SK-N-SH (cell line): ENCODE data around the gene SLC17A5. TPM values are rescaled to one million over a fixed set of nuclear protein-coding genes. Genes with fewer than 3 reads are reported as not detected.
A peak's percentile ranks its signal among the peaks of the same experiment; 100 is the strongest.

Experiments used
- CTCF ChIA-PET: fragments of 300-600, 350-600 bp; formaldehyde crosslinking; extraction: SDS; loops from one replicate; lab custom pipeline; 2021; lab: Yijun Ruan, JAX
- POLR2A ChIA-PET: fragments of 350-600 bp; sonication (Branson Sonifier 250); formaldehyde crosslinking; extraction: SDS; loops from one replicate; lab custom pipeline; 2020; ENCODE audit warnings: antibody characterized with exemption, inconsistent platforms; lab: Yijun Ruan, JAX
- DNase-seq: peaks from one replicate; pipeline ENCODE4 v3.0.0; 2012
- H2AFZ ChIP-seq: fragments of 200-600 bp; sonication (generic); 2 replicates; pipeline ENCODE4 v1.8.1; 2016; ENCODE audit warnings: antibody characterized with exemption, mild to moderate bottlenecking, low read depth
- H3F3A ChIP-seq: fragments of 200-600 bp; sonication (generic); replicated peaks from 2 replicates; pipeline ENCODE3; 2016; ENCODE audit warnings: antibody characterized with exemption, mild to moderate bottlenecking; ENCODE audit not compliant: insufficient read depth
- H3K27ac ChIP-seq, 2 experiments: fragments of 200-500 bp in 1 of 2; fragments of 200-600 bp in 1 of 2; sonication (Bioruptor generic) in 1 of 2; sonication (generic), shearing (Covaris generic) in 1 of 2; 2 replicates each; pipeline versions ENCODE4 v1.5.1 to v1.6.1; 2014 to 2016; ENCODE audit warnings: low read depth in 2 of 2, inconsistent platforms in 1 of 2, low read length in 1 of 2, mild to moderate bottlenecking in 1 of 2, mixed read lengths in 1 of 2
- H3K27me3 ChIP-seq: fragments of 200-600 bp; sonication (generic), shearing (Covaris generic); 2 replicates; pipeline ENCODE4 v1.6.1; 2016; ENCODE audit warnings: mixed run types; ENCODE audit not compliant: insufficient read depth
- H3K36me3 ChIP-seq, 2 experiments: fragments of 200-500 bp in 1 of 2; fragments of 200-600 bp in 1 of 2; sonication (Bioruptor generic) in 1 of 2; sonication (generic) in 1 of 2; replicated peaks in 1 of 2; 2 replicates each; pipeline versions ENCODE3 to v1.5.1; 2014 to 2016; ENCODE audit warnings: low read length in 1 of 2, mild to moderate bottlenecking in 1 of 2; ENCODE audit not compliant: insufficient read depth in 2 of 2, control insufficient read depth in 1 of 2
- H3K4me1 ChIP-seq, 2 experiments: fragments of 200-500 bp in 1 of 2; fragments of 200-600 bp in 1 of 2; sonication (Bioruptor generic) in 1 of 2; sonication (generic), shearing (Covaris generic) in 1 of 2; 2 replicates each; pipeline versions ENCODE4 v1.5.1 to v1.6.1; 2014 to 2016; ENCODE audit warnings: low read depth in 1 of 2, low read length in 1 of 2, mixed run types in 1 of 2; ENCODE audit not compliant: insufficient read depth in 2 of 2, control insufficient read depth in 1 of 2
- H3K4me2 ChIP-seq: fragments of 200-600 bp; sonication (generic), shearing (Covaris generic); 2 replicates; pipeline ENCODE4 v1.6.1; 2017; ENCODE audit warnings: mixed run types
- H3K4me3 ChIP-seq, 2 experiments: fragments of 200-500 bp in 1 of 2; fragments of 200-600 bp in 1 of 2; sonication (Bioruptor generic) in 1 of 2; sonication (generic), shearing (Covaris generic) in 1 of 2; 2 replicates each; pipeline versions ENCODE4 v1.5.1 to v1.8.1; 2014 to 2016; ENCODE audit warnings: low read depth in 2 of 2, inconsistent platforms in 1 of 2, low read length in 1 of 2, mild to moderate bottlenecking in 1 of 2, mixed read lengths in 1 of 2, moderate library complexity in 1 of 2
- H3K79me2 ChIP-seq: fragments of 200-600 bp; sonication (generic); 2 replicates; pipeline ENCODE4 v1.8.1; 2017; ENCODE audit warnings: mild to moderate bottlenecking; ENCODE audit not compliant: insufficient read depth
- H3K9ac ChIP-seq: fragments of 200-600 bp; sonication (generic); 2 replicates; pipeline ENCODE4 v1.6.1; 2017; ENCODE audit warnings: mixed run types
- H3K9me2 ChIP-seq: fragments of 200-600 bp; sonication (generic); 2 replicates; pipeline ENCODE4 v1.6.1; 2017; ENCODE audit warnings: mixed run types
- H3K9me3 ChIP-seq: fragments of 200-600 bp; sonication (generic); 2 replicates; pipeline ENCODE4 v1.6.1; 2017; ENCODE audit warnings: mixed run types, mild to moderate bottlenecking, moderate library complexity
- H4K20me1 ChIP-seq: fragments of 200-600 bp; sonication (generic); 2 replicates; pipeline ENCODE4 v1.6.1; 2017; ENCODE audit warnings: mild to moderate bottlenecking, mixed run types; ENCODE audit not compliant: insufficient read depth
- EP300 ChIP-seq, 2 experiments: IDR thresholded peaks; 2 replicates each; pipeline versions ENCODE4 v1.4.0 to v1.6.1; 2012; ENCODE audit warnings: borderline replicate concordance in 1 of 2, low read depth in 1 of 2, low read length in 1 of 2
- EZH2phosphoT487 ChIP-seq: fragments of 200-600 bp; sonication (generic); IDR thresholded peaks from 2 replicates; pipeline ENCODE4 v1.6.1; 2017; ENCODE audit warnings: low read depth, mixed run types, mild to moderate bottlenecking, antibody characterized with exemption, moderate library complexity, borderline replicate concordance
- FOSL2 ChIP-seq: IDR thresholded peaks from 2 replicates; pipeline ENCODE4 v1.4.0; 2012; ENCODE audit warnings: low read depth, mild to moderate bottlenecking, moderate library complexity, borderline replicate concordance
- GABPA ChIP-seq: IDR thresholded peaks from 2 replicates; pipeline ENCODE4 v1.4.0; 2012; ENCODE audit warnings: low read depth, mild to moderate bottlenecking
- GATA2 ChIP-seq: sonication (generic); formaldehyde crosslinking; IDR thresholded peaks from 2 replicates; pipeline ENCODE4 v1.5.0; 2020; ENCODE audit warnings: mild to moderate bottlenecking, missing genetic modification reagents
- JUND ChIP-seq: IDR thresholded peaks from 2 replicates; pipeline ENCODE4 v1.4.0; 2012
- MXI1 ChIP-seq: IDR thresholded peaks from 2 replicates; pipeline ENCODE4 v1.6.1; 2012; ENCODE audit warnings: mild to moderate bottlenecking, low read depth, low read length, improper control_type of control experiment
- PBX3 ChIP-seq: IDR thresholded peaks from 2 replicates; pipeline ENCODE4; 2012
- REST ChIP-seq: IDR thresholded peaks from 2 replicates; pipeline ENCODE4 v1.6.1; 2012; ENCODE audit warnings: mild to moderate bottlenecking, low read depth, low read length, moderate library complexity
- SIN3A ChIP-seq: IDR thresholded peaks from 2 replicates; pipeline ENCODE4 v1.6.1; 2012; ENCODE audit warnings: low read depth, mild to moderate bottlenecking, low read length, moderate library complexity, borderline replicate concordance
- SMC3 ChIP-seq: IDR thresholded peaks from 2 replicates; pipeline ENCODE4 v1.6.1; 2012; ENCODE audit warnings: low read depth, low read length, improper control_type of control experiment
- TAF1 ChIP-seq: IDR thresholded peaks from 2 replicates; pipeline ENCODE4 v1.6.1; 2012; ENCODE audit warnings: low read depth, mild to moderate bottlenecking, low read length, moderate library complexity, borderline replicate concordance
- TCF12 ChIP-seq: IDR thresholded peaks from 2 replicates; pipeline ENCODE4 v1.4.0; 2012
- TEAD4 ChIP-seq: IDR thresholded peaks from 2 replicates; pipeline ENCODE4 v1.4.0; 2012; ENCODE audit warnings: mild to moderate bottlenecking, borderline replicate concordance; ENCODE audit not compliant: insufficient read depth
- USF1 ChIP-seq: IDR thresholded peaks from 2 replicates; pipeline ENCODE4 v1.4.0; 2012; ENCODE audit warnings: low read depth, borderline replicate concordance
- YY1 ChIP-seq: IDR thresholded peaks from 2 replicates; pipeline ENCODE4 v1.4.0; 2012; ENCODE audit warnings: low read depth, mild to moderate bottlenecking
- WGBS: methylation state at CpG from one replicate; pipeline ENCODE4 v1.1.6; 2017; ENCODE audit warnings: low lambda C conversion rate; 5-methylcytosine and 5-hydroxymethylcytosine counted together
- polyA plus RNA-seq, 3 experiments: library from polyadenylated mRNA; depleted of rRNA; stranded (reverse); fragments of >200 nt; gene quantifications; 2 replicates each; pipeline ENCODE4 v1.2.3, GENCODE V29; 2012
- TF ChIP-seq, protein P1 (sequence below): fragments of 150-350 bp; IDR thresholded peaks from 2 replicates; pipeline ENCODE4 v1.6.1; 2016; ENCODE audit warnings: mild to moderate bottlenecking, low read depth, low read length

Gene SLC17A5
- polyA plus RNA-seq, 1 of the 3 experiments (the other 2 are of a cell fraction): 9.2 TPM

- 54% methylated on average over 10 of the region's 10 CpGs for WGBS
- no peak for DNase-seq
- Histone ChIP-seq H3K36me3 (peaks cover 0 to 7% of the 10 kb centered on the region in 2 experiments), H3K4me1 (peaks cover 0 to 15% of the 10 kb centered on the region in 2 experiments; a peak in 2 of 4 replicates), H3K4me2 (peak overlapping the region; percentile 88), H4K20me1 (no peaks in the 10 kb centered on the region), H3K4me3 (peak overlapping the region; percentile 56 to 73; a peak in 3 of 4 replicates), H3K9me2 (no peaks in the 10 kb centered on the region), H3K9me3 (no peaks in the 10 kb centered on the region), H3K27ac (peak overlapping the region; percentile 85 to 96; a peak in 3 of 4 replicates), H3K27me3 (no peaks in the 10 kb centered on the region), H3K79me2 (peaks cover 49% of the 10 kb centered on the region), H2AFZ (no peak overlapping the region; the same call in 1 of the 2 replicates), H3K9ac (peak overlapping the region; percentile 84), H3F3A (peaks cover 30% of the 10 kb centered on the region)
- ChIA-PET POLR2A (no interaction called here), CTCF (interaction anchor here (1.1 kb wide), 1 partner anchor 36 kb away, joined by 4 read pairs; no protein-coding TSS in a partner anchor)
- TF ChIP-seq SIN3A: no peak
- TF ChIP-seq GABPA: no peak
- TF ChIP-seq EZH2phosphoT487: no peak
- TF ChIP-seq MXI1: no peak
- TF ChIP-seq, protein P1, sequence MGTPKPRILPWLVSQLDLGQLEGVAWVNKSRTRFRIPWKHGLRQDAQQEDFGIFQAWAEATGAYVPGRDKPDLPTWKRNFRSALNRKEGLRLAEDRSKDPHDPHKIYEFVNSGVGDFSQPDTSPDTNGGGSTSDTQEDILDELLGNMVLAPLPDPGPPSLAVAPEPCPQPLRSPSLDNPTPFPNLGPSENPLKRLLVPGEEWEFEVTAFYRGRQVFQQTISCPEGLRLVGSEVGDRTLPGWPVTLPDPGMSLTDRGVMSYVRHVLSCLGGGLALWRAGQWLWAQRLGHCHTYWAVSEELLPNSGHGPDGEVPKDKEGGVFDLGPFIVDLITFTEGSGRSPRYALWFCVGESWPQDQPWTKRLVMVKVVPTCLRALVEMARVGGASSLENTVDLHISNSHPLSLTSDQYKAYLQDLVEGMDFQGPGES: no peak
- no peak for TF ChIP-seq SMC3
- TF ChIP-seq TEAD4: no peak
- no peak for TF ChIP-seq REST
Observed at GRCh38 chr6:73696966-73697655, 43.3 kb upstream of the SLC17A5 start.

GRCh38 chr6:73695619-73696421 is 42.0 kb upstream of the SLC17A5 start, which contains the start of gene CD109:
Gene CD109 (plus strand): TSS chr6:73696203. CDS start chr6:73696216, 13 bp downstream.
- peak; percentile 49 for DNase-seq
- Histone ChIP-seq H3K79me2 (peaks cover 40% of the 10 kb centered on the region), H3F3A (peaks cover 30% of the 10 kb centered on the region), H3K9me2 (no peaks in the 10 kb centered on the region), H3K9me3 (no peaks in the 10 kb centered on the region), H3K4me2 (peak within 1 kb of the TSS; percentile 88), H3K36me3 (peaks cover 0 to 7% of the 10 kb centered on the region in 2 experiments), H3K27me3 (no peaks in the 10 kb centered on the region), H3K27ac (peak within 1 kb of the TSS; percentile 85 to 96), H3K9ac (peak within 1 kb of the TSS; percentile 84), H3K4me3 (peak within 1 kb of the TSS; percentile 56 to 73), H2AFZ (peak within 1 kb of the TSS; percentile 72), H3K4me1 (peaks cover 0 to 14% of the 10 kb centered on the region in 2 experiments; a peak in 1 of 4 replicates), H4K20me1 (no peaks in the 10 kb centered on the region)
- 3% methylated on average over 33 of the region's 61 CpGs for WGBS
- POLR2A ChIA-PET: no interaction called here
- CTCF ChIA-PET: interaction anchor here (1.1 to 3.5 kb wide), 2 partner anchors 21 to 37 kb away, joined by 4 to 16 read pairs; no protein-coding TSS in a partner anchor
- 0 out of 2 replicates have a peak, but pooled peaks have one; percentile 9 for TF ChIP-seq TEAD4
- TF ChIP-seq TCF12: 0 out of 2 replicates have a peak, but pooled peaks have one; percentile 18
- TF ChIP-seq PBX3: peak; percentile 37; the same call in 1 of the 2 replicates
- TF ChIP-seq FOSL2: peak; percentile 80; the same call in 1 of the 2 replicates
- TF ChIP-seq SMC3: no peak
- no peak for TF ChIP-seq GATA2
- peak; percentile 75; the same call in 1 of the 2 replicates for TF ChIP-seq YY1
- peak; percentile 39; the same call in 1 of the 2 replicates for TF ChIP-seq JUND
- TF ChIP-seq TAF1: peak; percentile 46
- no peak for TF ChIP-seq USF1
- TF ChIP-seq EP300 (IDR thresholded peaks at IDR 0.05; ENCODE audit: borderline replicate concordance in 1 of 2, low read depth in 1 of 2, low read length in 1 of 2): no peak
